ENCODE measurements around the gene GOLGA2.
A peak's percentile ranks its signal among the peaks of the same experiment; 100 is the strongest.

GOLGA2 gene

GRCh38 chr9:128257086-128257825, 18.6 kb downstream of the GOLGA2 start:
- H3K4me3 ChIP-seq (ENCODE audit: insufficient read depth, low read length, poor library complexity, severe bottlenecking): no peak overlapping the region
- TF ChIP-seq EZH2phosphoT487 (conservative IDR thresholded peaks at IDR 0.05; ENCODE audit: low read length): no peak
- TF ChIP-seq, protein P1, sequence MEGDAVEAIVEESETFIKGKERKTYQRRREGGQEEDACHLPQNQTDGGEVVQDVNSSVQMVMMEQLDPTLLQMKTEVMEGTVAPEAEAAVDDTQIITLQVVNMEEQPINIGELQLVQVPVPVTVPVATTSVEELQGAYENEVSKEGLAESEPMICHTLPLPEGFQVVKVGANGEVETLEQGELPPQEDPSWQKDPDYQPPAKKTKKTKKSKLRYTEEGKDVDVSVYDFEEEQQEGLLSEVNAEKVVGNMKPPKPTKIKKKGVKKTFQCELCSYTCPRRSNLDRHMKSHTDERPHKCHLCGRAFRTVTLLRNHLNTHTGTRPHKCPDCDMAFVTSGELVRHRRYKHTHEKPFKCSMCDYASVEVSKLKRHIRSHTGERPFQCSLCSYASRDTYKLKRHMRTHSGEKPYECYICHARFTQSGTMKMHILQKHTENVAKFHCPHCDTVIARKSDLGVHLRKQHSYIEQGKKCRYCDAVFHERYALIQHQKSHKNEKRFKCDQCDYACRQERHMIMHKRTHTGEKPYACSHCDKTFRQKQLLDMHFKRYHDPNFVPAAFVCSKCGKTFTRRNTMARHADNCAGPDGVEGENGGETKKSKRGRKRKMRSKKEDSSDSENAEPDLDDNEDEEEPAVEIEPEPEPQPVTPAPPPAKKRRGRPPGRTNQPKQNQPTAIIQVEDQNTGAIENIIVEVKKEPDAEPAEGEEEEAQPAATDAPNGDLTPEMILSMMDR (IDR thresholded peaks at IDR 0.05; ENCODE audit: insufficient read depth, low read length, poor library complexity, severe bottlenecking): no peak
- H3K36me3 ChIP-seq (ENCODE audit: low read length): no peaks in the 10 kb centered on the region

GRCh38 chr9:128254855-128255759, 20.7 kb downstream of the GOLGA2 start:
- H3K36me3 ChIP-seq (ENCODE audit: low read length): no peaks in the 10 kb centered on the region
- no peak overlapping the region for H3K9ac ChIP-seq (ENCODE audit: low read length)
- H3K27ac ChIP-seq (ENCODE audit: low read depth, low read length): no peak overlapping the region
- H3K27me3 ChIP-seq (ENCODE audit: low read length): no peaks in the 10 kb centered on the region
- TF ChIP-seq, protein P1 (IDR thresholded peaks at IDR 0.05; ENCODE audit: insufficient read depth, low read length, poor library complexity, severe bottlenecking): peak; percentile 95
- TF ChIP-seq EZH2phosphoT487 (conservative IDR thresholded peaks at IDR 0.05; ENCODE audit: low read length): no peak
- no peaks in the 10 kb centered on the region for H3K9me3 ChIP-seq (ENCODE audit: insufficient read depth, low read length)
- no peaks in the 10 kb centered on the region for H3F3A ChIP-seq (ENCODE audit: insufficient read depth)
- H4K20me1 ChIP-seq (ENCODE audit: low read depth, low read length): no peaks in the 10 kb centered on the region
- no peak overlapping the region for H2AFZ ChIP-seq (ENCODE audit: low read depth, low read length, severe bottlenecking)
- no peak overlapping the region for H3K4me2 ChIP-seq (ENCODE audit: low read depth, low read length, poor library complexity, severe bottlenecking)
- no peaks in the 10 kb centered on the region for H3K9me2 ChIP-seq (replicated peaks; ENCODE audit: insufficient read depth, low read length)
- H3K4me3 ChIP-seq (ENCODE audit: insufficient read depth, low read length, poor library complexity, severe bottlenecking): no peak overlapping the region
- no peaks in the 10 kb centered on the region for H3K79me2 ChIP-seq (ENCODE audit: insufficient read depth, low read length)

More at GRCh38 chr9:128257086-128257825, 18.6 kb downstream of the GOLGA2 start:
- H3K79me2 ChIP-seq (ENCODE audit: insufficient read depth, low read length): no peaks in the 10 kb centered on the region
- H4K20me1 ChIP-seq (ENCODE audit: low read depth, low read length): no peaks in the 10 kb centered on the region
- H3F3A ChIP-seq (ENCODE audit: insufficient read depth): no peaks in the 10 kb centered on the region
- no peak overlapping the region for H2AFZ ChIP-seq (ENCODE audit: low read depth, low read length, severe bottlenecking)
- H3K27me3 ChIP-seq (ENCODE audit: low read length): no peaks in the 10 kb centered on the region
- no peak overlapping the region for H3K27ac ChIP-seq (ENCODE audit: low read depth, low read length)
- no peaks in the 10 kb centered on the region for H3K9me3 ChIP-seq (ENCODE audit: insufficient read depth, low read length)
- no peak overlapping the region for H3K4me2 ChIP-seq (ENCODE audit: low read depth, low read length, poor library complexity, severe bottlenecking)
- no peak overlapping the region for H3K9ac ChIP-seq (ENCODE audit: low read length)
- H3K9me2 ChIP-seq (replicated peaks; ENCODE audit: insufficient read depth, low read length): no peaks in the 10 kb centered on the region

DNA sequence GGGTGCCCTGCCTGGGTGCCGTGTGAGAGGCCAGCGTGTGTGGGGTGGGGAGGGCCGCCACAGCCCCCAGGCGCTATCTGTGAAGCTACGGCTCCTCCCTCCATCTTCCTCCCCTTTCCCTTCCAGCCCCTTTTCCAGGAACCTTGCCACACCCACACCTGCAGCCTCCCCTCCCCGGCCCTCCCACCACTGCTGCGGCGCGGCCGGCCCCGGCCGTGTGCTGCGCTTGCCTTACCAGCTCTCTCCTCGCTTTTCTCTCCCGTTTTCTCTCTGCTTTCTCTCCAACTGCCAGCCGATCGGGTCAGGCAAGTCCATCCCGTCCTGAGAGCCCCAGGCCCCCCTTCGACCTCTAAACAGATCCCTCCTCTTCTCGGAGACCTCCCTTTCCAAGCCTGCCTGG, 21.4 kb downstream of the GOLGA2 start:
- H3K9ac ChIP-seq (ENCODE audit: low read length): no peak overlapping the region
- H3K9me3 ChIP-seq (ENCODE audit: insufficient read depth, low read length): no peaks in the 10 kb centered on the region
- H2AFZ ChIP-seq (ENCODE audit: low read depth, low read length, severe bottlenecking): no peak overlapping the region
- 0 out of 2 replicates have a peak, but pooled peaks cover 3% of the 10 kb centered on the region for H3F3A ChIP-seq (ENCODE audit: insufficient read depth)
- H3K27ac ChIP-seq (ENCODE audit: low read depth, low read length): no peak overlapping the region
- TF ChIP-seq, protein P1 (IDR thresholded peaks at IDR 0.05; ENCODE audit: insufficient read depth, low read length, poor library complexity, severe bottlenecking): no peak
- TF ChIP-seq EZH2phosphoT487 (conservative IDR thresholded peaks at IDR 0.05; ENCODE audit: low read length): no peak
- no peaks in the 10 kb centered on the region for H4K20me1 ChIP-seq (ENCODE audit: low read depth, low read length)
- no peaks in the 10 kb centered on the region for H3K79me2 ChIP-seq (ENCODE audit: insufficient read depth, low read length)
- no peak overlapping the region for H3K4me3 ChIP-seq (ENCODE audit: insufficient read depth, low read length, poor library complexity, severe bottlenecking)
- H3K9me2 ChIP-seq (replicated peaks; ENCODE audit: insufficient read depth, low read length): no peaks in the 10 kb centered on the region
- no peak overlapping the region for H3K4me2 ChIP-seq (ENCODE audit: low read depth, low read length, poor library complexity, severe bottlenecking)
- no peaks in the 10 kb centered on the region for H3K36me3 ChIP-seq (ENCODE audit: low read length)
- H3K27me3 ChIP-seq (ENCODE audit: low read length): no peaks in the 10 kb centered on the region

All from SU-DHL-6 (cell line).